WTC11 (cell line): ENCODE results near the gene SHROOM2.

Experiments used
- CTCF ChIP-seq: fragments of 200-600 bp; IDR thresholded peaks from 2 replicates; pipeline ENCODE4 v1.8.0; 2022; ENCODE audit warnings: antibody characterized with exemption
- ESRRA ChIP-seq: sonication (generic); formaldehyde crosslinking; IDR thresholded peaks from 2 replicates; pipeline ENCODE4 v1.8.1; 2022; ENCODE audit warnings: mild to moderate bottlenecking, missing genetic modification reagents, borderline replicate concordance
- ETV6 ChIP-seq: sonication (generic); formaldehyde crosslinking; IDR thresholded peaks from 2 replicates; pipeline ENCODE4 v1.8.1; 2022; ENCODE audit warnings: mild to moderate bottlenecking, missing genetic modification reagents
- IRF1 ChIP-seq: sonication (generic); formaldehyde crosslinking; IDR thresholded peaks from 2 replicates; pipeline ENCODE4 v1.8.0; 2023; ENCODE audit warnings: missing genetic modification reagents
- JUN ChIP-seq: sonication (generic); formaldehyde crosslinking; IDR thresholded peaks from 2 replicates; pipeline ENCODE4 v1.8.0; 2023; ENCODE audit warnings: mild to moderate bottlenecking, missing genetic modification reagents
- MLX ChIP-seq: sonication (generic); formaldehyde crosslinking; IDR thresholded peaks from 2 replicates; pipeline ENCODE4 v1.8.1; 2023; ENCODE audit warnings: mild to moderate bottlenecking, missing genetic modification reagents, moderate library complexity
- NR3C1 ChIP-seq: sonication (generic); formaldehyde crosslinking; conservative IDR thresholded peaks from 2 replicates; pipeline ENCODE4 v1.8.1; 2023; ENCODE audit warnings: low read depth, mild to moderate bottlenecking, missing genetic modification reagents
- TCF7 ChIP-seq: sonication (generic); formaldehyde crosslinking; IDR thresholded peaks from 2 replicates; pipeline ENCODE4 v1.8.0; 2022; ENCODE audit warnings: mild to moderate bottlenecking, low read depth, missing genetic modification reagents, moderate library complexity
- ZNF416 ChIP-seq: fragments of 250-450 bp; sonication (Bioruptor Pico); IDR thresholded peaks from 2 replicates; pipeline ENCODE4 v1.9.0; 2021; ENCODE audit warnings: mild to moderate bottlenecking, inconsistent platforms
- TF ChIP-seq, protein P1 (sequence below): sonication (generic); formaldehyde crosslinking; IDR thresholded peaks from 2 replicates; pipeline ENCODE4 v1.8.1; 2023; ENCODE audit warnings: mild to moderate bottlenecking, moderate library complexity, missing genetic modification reagents
- TF ChIP-seq, protein P2 (sequence below): sonication (generic); formaldehyde crosslinking; IDR thresholded peaks from 2 replicates; pipeline ENCODE4 v1.8.1; 2022; ENCODE audit warnings: missing genetic modification reagents, borderline replicate concordance
- TF ChIP-seq, protein P3 (sequence below): sonication (generic); formaldehyde crosslinking; IDR thresholded peaks from 2 replicates; pipeline ENCODE4 v1.8.1; 2023; ENCODE audit warnings: mild to moderate bottlenecking, missing genetic modification reagents, moderate library complexity

- TF ChIP-seq, protein P1, sequence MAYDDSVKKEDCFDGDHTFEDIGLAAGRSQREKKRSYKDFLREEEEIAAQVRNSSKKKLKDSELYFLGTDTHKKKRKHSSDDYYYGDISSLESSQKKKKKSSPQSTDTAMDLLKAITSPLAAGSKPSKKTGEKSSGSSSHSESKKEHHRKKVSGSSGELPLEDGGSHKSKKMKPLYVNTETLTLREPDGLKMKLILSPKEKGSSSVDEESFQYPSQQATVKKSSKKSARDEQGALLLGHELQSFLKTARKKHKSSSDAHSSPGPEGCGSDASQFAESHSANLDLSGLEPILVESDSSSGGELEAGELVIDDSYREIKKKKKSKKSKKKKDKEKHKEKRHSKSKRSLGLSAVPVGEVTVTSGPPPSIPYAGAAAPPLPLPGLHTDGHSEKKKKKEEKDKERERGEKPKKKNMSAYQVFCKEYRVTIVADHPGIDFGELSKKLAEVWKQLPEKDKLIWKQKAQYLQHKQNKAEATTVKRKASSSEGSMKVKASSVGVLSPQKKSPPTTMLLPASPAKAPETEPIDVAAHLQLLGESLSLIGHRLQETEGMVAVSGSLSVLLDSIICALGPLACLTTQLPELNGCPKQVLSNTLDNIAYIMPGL (CRISPR knock-in tag) = no peak
- TF ChIP-seq, protein P2, sequence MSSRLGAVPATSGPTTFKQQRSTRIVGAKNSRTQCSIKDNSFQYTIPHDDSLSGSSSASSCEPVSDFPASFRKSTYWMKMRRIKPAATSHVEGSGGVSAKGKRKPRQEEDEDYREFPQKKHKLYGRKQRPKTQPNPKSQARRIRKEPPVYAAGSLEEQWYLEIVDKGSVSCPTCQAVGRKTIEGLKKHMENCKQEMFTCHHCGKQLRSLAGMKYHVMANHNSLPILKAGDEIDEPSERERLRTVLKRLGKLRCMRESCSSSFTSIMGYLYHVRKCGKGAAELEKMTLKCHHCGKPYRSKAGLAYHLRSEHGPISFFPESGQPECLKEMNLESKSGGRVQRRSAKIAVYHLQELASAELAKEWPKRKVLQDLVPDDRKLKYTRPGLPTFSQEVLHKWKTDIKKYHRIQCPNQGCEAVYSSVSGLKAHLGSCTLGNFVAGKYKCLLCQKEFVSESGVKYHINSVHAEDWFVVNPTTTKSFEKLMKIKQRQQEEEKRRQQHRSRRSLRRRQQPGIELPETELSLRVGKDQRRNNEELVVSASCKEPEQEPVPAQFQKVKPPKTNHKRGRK (CRISPR knock-in tag) = no peak
- TF ChIP-seq IRF1 (CRISPR knock-in tag) (no peak), CTCF (no peak), ESRRA (no peak), MLX (CRISPR knock-in tag) (no peak), JUN (CRISPR knock-in tag) (no peak), NR3C1 (no peak), TCF7 (no peak), ETV6 (CRISPR knock-in tag) (no peak), ZNF416 (CRISPR knock-in tag) (no peak)
- TF ChIP-seq, protein P3, sequence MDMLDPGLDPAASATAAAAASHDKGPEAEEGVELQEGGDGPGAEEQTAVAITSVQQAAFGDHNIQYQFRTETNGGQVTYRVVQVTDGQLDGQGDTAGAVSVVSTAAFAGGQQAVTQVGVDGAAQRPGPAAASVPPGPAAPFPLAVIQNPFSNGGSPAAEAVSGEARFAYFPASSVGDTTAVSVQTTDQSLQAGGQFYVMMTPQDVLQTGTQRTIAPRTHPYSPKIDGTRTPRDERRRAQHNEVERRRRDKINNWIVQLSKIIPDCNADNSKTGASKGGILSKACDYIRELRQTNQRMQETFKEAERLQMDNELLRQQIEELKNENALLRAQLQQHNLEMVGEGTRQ (CRISPR knock-in tag) = no peak
Observed at GRCh38 chrX:9825129-9825790, 39.0 kb downstream of the SHROOM2 start.
